GM10266 (cell line): ENCODE results near the gene HOXC11.

Experiments
- DNase-seq: peaks from one replicate; pipeline ENCODE4 v3.0.0; 2012; ENCODE audit errors: extremely low spot score
- CTCF ChIP-seq: IDR thresholded peaks from 2 replicates; pipeline ENCODE4 v1.5.1; 2012; ENCODE audit warnings: mild to moderate bottlenecking, low read depth; ENCODE audit not compliant: control insufficient read depth, insufficient read depth; ENCODE audit errors: missing control alignments

HOXC11 gene

GRCh38 chr12:53986686-53987483 lies 14.0 kb downstream of the HOXC11 start:
- TF ChIP-seq CTCF, result no peak
- no peak for DNase-seq

- TF ChIP-seq CTCF, result no peak
- no peak for DNase-seq
These were observed 14.9 kb downstream of the HOXC11 start for GRCh38 chr12:53987787-53988230.

- DNase-seq, result no peak
- no peak for TF ChIP-seq CTCF
These were observed 15.8 kb downstream of the HOXC11 start for GRCh38 chr12:53988541-53989226.

- TF ChIP-seq CTCF, result peak; percentile 59
- DNase-seq, result peak; percentile 78
These were observed 16.5 kb downstream of the HOXC11 start for GRCh38 chr12:53989227-53990113.

GRCh38 chr12:53990311-53991076 lies 17.6 kb downstream of the HOXC11 start:
- DNase-seq, result no peak
- TF ChIP-seq CTCF, result no peak

- no peak for DNase-seq
These were observed 18.1 kb downstream of the HOXC11 start for GRCh38 chr12:53991077-53991460.

More at GRCh38 chr12:53991077-53991460, 18.1 kb downstream of the HOXC11 start:
- TF ChIP-seq CTCF, result no peak
